HG03196 (cell line): Measurements from ENCODE around the gene SESN3.

Experiments used
- ATAC-seq: cut with Tn5 transposase; IDR thresholded peaks from one replicate; pipeline ENCODE4 v1.9.1; 2021; ENCODE audit not compliant: unreplicated experiment

The SESN3 gene

GRCh38 chr11:95128602-95129001 lies 102.4 kb downstream of the SESN3 start:
- ATAC-seq: no peak

DNA sequence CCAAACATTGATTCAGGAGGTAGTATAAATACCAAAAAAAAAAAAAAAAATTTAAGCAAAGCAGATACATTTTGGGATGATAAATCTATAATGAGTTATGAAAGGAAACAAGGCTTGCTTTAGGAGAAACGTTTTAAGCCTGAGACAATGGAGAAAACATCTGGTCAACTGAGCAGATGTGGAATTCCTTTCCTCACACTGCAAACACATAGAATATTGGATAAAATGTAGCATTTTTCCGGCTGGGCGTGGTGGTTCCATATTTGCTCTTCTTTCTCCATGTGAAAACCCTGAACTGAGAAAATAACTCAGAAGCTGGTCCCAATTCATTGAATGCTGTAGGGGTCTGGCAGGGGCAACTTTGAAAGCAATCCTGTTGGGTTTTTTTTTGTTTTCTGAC lies 107.4 kb downstream of the SESN3 start:
- ATAC-seq: no peak

DNA sequence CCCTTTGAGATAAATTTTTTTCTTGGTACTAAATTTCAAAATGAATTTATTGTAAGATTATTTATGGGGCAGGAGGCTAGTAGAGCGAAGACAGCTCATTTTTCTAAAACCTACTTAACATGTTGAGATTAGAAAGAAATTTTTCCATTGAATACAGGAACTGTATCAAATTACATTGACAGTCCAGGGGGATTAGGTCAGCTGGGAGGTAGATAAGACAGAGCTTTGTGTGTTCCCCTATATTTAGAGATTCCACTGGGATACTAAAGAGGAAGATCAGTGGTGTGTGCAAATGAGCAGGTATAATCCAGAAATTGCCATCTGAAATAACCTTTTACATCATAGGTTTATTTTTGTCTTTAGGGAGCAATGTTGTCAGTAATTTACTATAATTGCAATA lies 109.3 kb downstream of the SESN3 start:
- ATAC-seq: no peak

- ATAC-seq: no peak
Observed at GRCh38 chr11:95119361-95120060, 111.5 kb downstream of the SESN3 start.

DNA sequence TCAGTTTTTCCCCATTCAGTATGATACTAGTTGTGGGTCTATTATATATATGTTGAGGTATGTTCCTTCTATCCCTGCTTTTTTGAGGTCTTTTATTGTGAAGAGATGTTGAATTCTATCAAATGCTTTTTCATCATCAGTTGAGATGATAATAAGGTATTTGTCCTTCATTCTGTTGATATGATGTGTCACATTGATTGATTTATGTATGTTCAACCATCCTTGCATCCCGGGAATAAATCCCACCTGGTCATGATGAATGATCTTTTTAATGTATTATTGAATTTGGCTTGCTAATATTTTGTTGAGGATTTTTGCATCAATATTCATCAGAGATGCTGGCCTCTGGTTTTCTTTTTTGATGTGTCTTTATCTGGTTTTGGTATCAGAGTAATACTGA lies 115.4 kb downstream of the SESN3 start:
- no peak for ATAC-seq
